Thyroid gland (tissue), 4 donors: ENCODE measurements around the gene AMER3.

Experiments used
- POLR2A ChIP-seq, 2 donors: fragments of 450-650 bp; IDR thresholded peaks; one replicate each; pipeline ENCODE4 v1.6.1; 2017; ENCODE audit warnings: antibody characterized with exemption in 2 of 2, mild to moderate bottlenecking in 2 of 2, moderate library complexity in 1 of 2
- TF ChIP-seq, protein P1 (sequence below), 6 experiments: fragments of 200-600 bp in 3 of 6; fragments of 450-650 bp in 3 of 6; sonication (generic) in 3 of 6; IDR thresholded peaks; one replicate each; pipeline ENCODE4 v1.5.1; 2016 to 2019; ENCODE audit warnings: antibody characterized with exemption in 6 of 6, mild to moderate bottlenecking in 2 of 6, inconsistent platforms in 1 of 6, moderate library complexity in 1 of 6

- TF ChIP-seq, protein P1, sequence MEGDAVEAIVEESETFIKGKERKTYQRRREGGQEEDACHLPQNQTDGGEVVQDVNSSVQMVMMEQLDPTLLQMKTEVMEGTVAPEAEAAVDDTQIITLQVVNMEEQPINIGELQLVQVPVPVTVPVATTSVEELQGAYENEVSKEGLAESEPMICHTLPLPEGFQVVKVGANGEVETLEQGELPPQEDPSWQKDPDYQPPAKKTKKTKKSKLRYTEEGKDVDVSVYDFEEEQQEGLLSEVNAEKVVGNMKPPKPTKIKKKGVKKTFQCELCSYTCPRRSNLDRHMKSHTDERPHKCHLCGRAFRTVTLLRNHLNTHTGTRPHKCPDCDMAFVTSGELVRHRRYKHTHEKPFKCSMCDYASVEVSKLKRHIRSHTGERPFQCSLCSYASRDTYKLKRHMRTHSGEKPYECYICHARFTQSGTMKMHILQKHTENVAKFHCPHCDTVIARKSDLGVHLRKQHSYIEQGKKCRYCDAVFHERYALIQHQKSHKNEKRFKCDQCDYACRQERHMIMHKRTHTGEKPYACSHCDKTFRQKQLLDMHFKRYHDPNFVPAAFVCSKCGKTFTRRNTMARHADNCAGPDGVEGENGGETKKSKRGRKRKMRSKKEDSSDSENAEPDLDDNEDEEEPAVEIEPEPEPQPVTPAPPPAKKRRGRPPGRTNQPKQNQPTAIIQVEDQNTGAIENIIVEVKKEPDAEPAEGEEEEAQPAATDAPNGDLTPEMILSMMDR (IDR thresholded peaks at IDR 0.05), result no peak
- no peak for TF ChIP-seq POLR2A (IDR thresholded peaks at IDR 0.05)
These were observed 14.7 kb upstream of the AMER3 start for GRCh38 chr2:130740671-130741070.
